ENCODE measurements around the gene GLCE. TPM values are rescaled to one million over a fixed set of nuclear protein-coding genes. Genes with fewer than 3 reads are reported as not detected.

Gene GLCE
- total and polyA plus RNA-seq, 4 donors = 7.0 to 15.0 (median 7.6) TPM

DNA sequence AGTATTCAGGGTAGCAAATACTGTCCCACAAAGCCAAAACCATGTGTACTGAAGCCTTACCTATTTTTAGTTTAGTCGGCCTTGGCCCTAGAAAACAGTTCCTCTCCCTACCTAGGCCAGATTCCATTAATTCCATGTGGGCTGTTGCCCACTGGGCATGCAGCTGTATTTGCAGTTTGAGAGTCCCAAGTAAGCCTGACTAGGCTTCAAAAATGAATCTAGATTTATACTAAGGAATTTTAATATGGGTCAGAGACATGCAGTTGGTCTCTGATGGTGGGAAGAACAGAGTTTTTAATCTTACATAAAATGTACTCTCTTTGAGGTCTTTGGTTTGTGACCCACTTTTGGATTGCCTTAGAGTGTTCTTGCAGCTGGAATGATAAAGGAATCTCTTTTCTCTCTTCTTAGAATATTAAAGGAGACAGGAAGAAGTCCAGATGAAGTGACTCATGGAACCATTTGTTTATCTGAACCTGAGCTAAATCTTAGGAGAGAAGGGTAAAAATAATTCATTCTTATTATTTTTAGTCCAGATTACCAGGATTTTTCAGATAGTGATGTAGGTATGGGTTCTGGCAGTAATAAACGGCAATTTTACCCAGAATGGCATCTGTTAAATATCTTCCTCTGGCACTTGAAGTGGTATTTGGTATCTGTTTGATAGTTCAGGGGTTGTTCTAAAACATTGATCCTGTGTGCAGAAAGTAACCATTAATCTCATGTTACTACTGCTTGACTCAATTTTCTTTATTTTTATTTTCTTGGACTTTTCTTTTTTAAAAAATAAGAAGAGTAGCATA is 33.8 kb downstream of the GLCE start:
- H3K4me1 ChIP-seq (ENCODE audit: control insufficient read depth in 1 of 2, insufficient read depth in 2 of 2, low read length in 2 of 2) = no peaks in the 10 kb centered on the region
- 4 to 5% methylated on average over 2 of the region's 2 CpGs for WGBS, 2 donors
- ATAC-seq (ENCODE audit: low FRiP score) (no peak), DNase-seq (no peak)
- H3K27me3 ChIP-seq (ENCODE audit: control insufficient read depth in 1 of 2, insufficient read depth in 2 of 2, low read length in 1 of 2) = no peaks in the 10 kb centered on the region
- no peaks in the 10 kb centered on the region for H3K9me3 ChIP-seq (ENCODE audit: control insufficient read depth, low read length)
- no peak overlapping the region for H3K4me3 ChIP-seq (ENCODE audit: low read length in 2 of 2)
- H3K27ac ChIP-seq (ENCODE audit: low read depth in 1 of 2, low read length in 2 of 2) = peak overlapping the region; percentile 82 to 89
- intact Hi-C loops (cut with DNase I) = no loop called here
- no peaks in the 10 kb centered on the region for H3K36me3 ChIP-seq (ENCODE audit: control insufficient read depth in 1 of 2, insufficient read depth in 2 of 2, low read length in 1 of 2)

DNA sequence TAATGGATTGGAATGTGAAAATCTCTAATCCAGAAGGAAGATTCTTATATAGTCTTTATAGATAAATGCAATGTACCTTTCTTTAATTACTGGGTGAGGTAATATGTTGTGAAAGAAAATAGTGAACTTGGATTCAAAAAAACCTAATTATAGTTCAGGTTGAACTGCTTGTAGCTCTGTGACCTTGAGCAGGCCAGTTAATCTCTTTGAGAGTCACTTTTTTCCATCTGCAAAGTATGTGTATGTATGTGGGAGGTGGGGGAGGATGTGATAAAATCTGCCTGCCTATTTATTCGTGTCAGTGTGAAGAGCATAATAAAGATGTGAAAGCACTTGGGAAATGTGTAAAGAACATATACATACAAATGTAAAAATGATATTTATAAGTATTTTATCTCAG is 34.4 kb downstream of the GLCE start:
- Histone ChIP-seq H3K9me3 (ENCODE audit: control insufficient read depth, low read length) (no peaks in the 10 kb centered on the region), H3K27me3 (ENCODE audit: control insufficient read depth in 1 of 2, insufficient read depth in 2 of 2, low read length in 1 of 2) (no peaks in the 10 kb centered on the region), H3K4me1 (ENCODE audit: control insufficient read depth in 1 of 2, insufficient read depth in 2 of 2, low read length in 2 of 2) (no peaks in the 10 kb centered on the region), H3K4me3 (ENCODE audit: low read length in 2 of 2) (no peak overlapping the region), H3K36me3 (ENCODE audit: control insufficient read depth in 1 of 2, insufficient read depth in 2 of 2, low read length in 1 of 2) (no peaks in the 10 kb centered on the region), H3K27ac (ENCODE audit: low read depth in 1 of 2, low read length in 2 of 2) (no peak overlapping the region)
- intact Hi-C loops (cut with DNase I) = no loop called here
- no peak for ATAC-seq (ENCODE audit: low FRiP score)
- no peak for DNase-seq
- WGBS, 2 donors = 5 to 6% methylated on average over 1 of the region's 1 CpG

DNA sequence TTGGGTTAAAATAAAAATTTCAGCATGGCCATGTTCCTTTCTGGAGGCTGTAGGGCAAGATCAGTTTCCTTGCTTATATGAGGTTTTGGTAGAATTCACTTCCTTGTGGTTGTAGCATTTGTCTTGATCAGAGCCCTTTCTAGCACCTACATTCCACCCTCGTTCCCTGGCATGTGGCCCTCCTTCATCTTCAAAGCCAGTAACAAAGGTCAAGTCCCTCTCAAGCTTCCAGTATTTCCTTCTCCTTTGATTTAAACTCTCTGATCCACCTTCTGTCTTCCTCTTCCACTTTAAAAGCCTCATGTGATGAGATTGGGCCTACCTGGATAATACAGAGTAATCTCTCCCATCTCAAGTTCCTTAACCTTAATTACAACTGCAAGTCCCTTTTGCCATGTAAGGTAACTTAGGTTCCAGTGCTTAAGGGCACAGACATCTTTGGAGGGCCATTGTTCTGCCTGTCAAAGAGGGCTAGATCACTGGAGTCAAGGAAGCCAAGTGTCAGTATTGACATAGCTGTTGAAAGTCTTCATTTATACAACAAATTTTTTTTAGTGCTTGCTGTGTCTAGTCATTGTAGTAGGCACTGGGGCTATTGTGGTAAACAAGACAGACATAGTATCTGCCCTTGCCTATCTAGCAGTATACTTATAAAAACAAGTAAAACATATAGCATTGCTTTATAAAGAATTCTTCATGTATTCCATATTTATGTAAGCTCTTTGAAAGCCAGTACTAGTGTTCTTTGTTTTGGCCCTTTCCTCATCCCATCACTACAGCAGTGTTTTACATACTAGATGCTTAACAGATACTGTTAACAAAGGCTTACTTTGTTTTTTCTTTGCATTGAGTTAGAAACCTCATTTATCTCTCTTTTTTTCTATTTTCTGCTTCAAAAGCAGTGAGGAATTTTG is 40.7 kb downstream of the GLCE start:
- no peak for ATAC-seq (ENCODE audit: low FRiP score)

DNA sequence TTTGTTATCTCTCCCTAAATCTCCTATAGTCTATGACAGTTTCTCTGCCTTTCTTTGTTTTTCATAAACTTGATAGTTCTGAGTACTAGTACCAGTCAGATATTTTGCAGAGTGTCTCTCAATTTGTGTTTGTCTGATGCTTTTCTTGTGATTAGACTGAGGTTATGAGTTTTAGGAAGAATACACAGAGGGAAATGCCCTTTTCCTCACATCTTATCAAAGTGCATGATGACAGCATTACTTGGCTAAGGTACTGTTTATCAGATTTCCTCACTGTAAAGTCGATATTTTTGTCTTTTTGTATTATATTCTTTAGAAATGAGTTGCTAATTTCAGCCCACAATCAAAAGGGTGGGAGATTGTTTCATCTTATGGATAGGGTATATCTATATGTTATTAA is 45.6 kb downstream of the GLCE start:
- Histone ChIP-seq H3K36me3 (ENCODE audit: control insufficient read depth in 1 of 2, insufficient read depth in 2 of 2, low read length in 1 of 2) (no peaks in the 10 kb centered on the region), H3K27me3 (ENCODE audit: control insufficient read depth in 1 of 2, insufficient read depth in 2 of 2, low read length in 1 of 2) (no peaks in the 10 kb centered on the region), H3K4me3 (ENCODE audit: low read length in 2 of 2) (no peak overlapping the region), H3K27ac (ENCODE audit: low read depth in 1 of 2, low read length in 2 of 2) (no peak overlapping the region), H3K9me3 (ENCODE audit: control insufficient read depth, low read length) (no peaks in the 10 kb centered on the region), H3K4me1 (ENCODE audit: control insufficient read depth in 1 of 2, insufficient read depth in 2 of 2, low read length in 2 of 2) (no peaks in the 10 kb centered on the region)
- WGBS, 2 donors = 27 to 38% methylated on average over 1 of the region's 1 CpG
- intact Hi-C loops (cut with DNase I) = no loop called here
- ATAC-seq (ENCODE audit: low FRiP score) (no peak), DNase-seq (no peak)

More for the DNA sequence above, 40.7 kb downstream of the GLCE start:
- 93 to 95% methylated on average over 1 of the region's 1 CpG for WGBS, 2 donors
- Histone ChIP-seq H3K27ac (ENCODE audit: low read depth in 1 of 2, low read length in 2 of 2) (no peak overlapping the region), H3K4me1 (ENCODE audit: control insufficient read depth in 1 of 2, insufficient read depth in 2 of 2, low read length in 2 of 2) (no peaks in the 10 kb centered on the region), H3K36me3 (ENCODE audit: control insufficient read depth in 1 of 2, insufficient read depth in 2 of 2, low read length in 1 of 2) (no peaks in the 10 kb centered on the region), H3K9me3 (ENCODE audit: control insufficient read depth, low read length) (no peaks in the 10 kb centered on the region), H3K4me3 (ENCODE audit: low read length in 2 of 2) (no peak overlapping the region), H3K27me3 (ENCODE audit: control insufficient read depth in 1 of 2, insufficient read depth in 2 of 2, low read length in 1 of 2) (no peaks in the 10 kb centered on the region)
- intact Hi-C loops (cut with DNase I) = no loop called here
- DNase-seq = no peak

DNA sequence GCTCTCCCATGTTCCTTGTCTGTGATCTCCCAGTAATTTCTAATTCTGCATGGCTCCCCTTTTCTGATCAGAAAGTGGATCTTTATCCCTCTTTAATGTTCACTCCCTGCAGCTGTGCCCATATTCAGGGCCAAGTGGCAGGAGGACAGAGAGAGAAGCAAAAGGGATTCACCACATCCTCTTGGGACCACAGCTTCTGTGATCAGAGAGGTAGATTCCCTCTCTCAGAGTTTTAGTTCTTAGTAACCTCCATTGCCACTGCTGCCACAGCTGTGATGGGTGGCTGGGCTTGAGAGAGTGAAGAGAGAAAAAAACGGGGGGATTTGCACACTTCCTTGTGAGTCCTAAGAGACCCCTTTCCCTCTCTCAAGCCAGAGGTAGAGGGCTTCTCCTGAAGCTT is 49.2 kb downstream of the GLCE start:
- Histone ChIP-seq H3K4me3 (ENCODE audit: low read length in 2 of 2) (no peak overlapping the region), H3K27me3 (ENCODE audit: control insufficient read depth in 1 of 2, insufficient read depth in 2 of 2, low read length in 1 of 2) (no peaks in the 10 kb centered on the region), H3K9me3 (ENCODE audit: control insufficient read depth, low read length) (no peaks in the 10 kb centered on the region), H3K4me1 (ENCODE audit: control insufficient read depth in 1 of 2, insufficient read depth in 2 of 2, low read length in 2 of 2) (no peaks in the 10 kb centered on the region), H3K27ac (ENCODE audit: low read depth in 1 of 2, low read length in 2 of 2) (no peak overlapping the region), H3K36me3 (ENCODE audit: control insufficient read depth in 1 of 2, insufficient read depth in 2 of 2, low read length in 1 of 2) (no peaks in the 10 kb centered on the region)
- intact Hi-C loops (cut with DNase I) = no loop called here
- WGBS, 2 donors = 65 to 69% methylated on average over 1 of the region's 1 CpG
- DNase-seq (no peak), ATAC-seq (ENCODE audit: low FRiP score) (no peak)

DNA sequence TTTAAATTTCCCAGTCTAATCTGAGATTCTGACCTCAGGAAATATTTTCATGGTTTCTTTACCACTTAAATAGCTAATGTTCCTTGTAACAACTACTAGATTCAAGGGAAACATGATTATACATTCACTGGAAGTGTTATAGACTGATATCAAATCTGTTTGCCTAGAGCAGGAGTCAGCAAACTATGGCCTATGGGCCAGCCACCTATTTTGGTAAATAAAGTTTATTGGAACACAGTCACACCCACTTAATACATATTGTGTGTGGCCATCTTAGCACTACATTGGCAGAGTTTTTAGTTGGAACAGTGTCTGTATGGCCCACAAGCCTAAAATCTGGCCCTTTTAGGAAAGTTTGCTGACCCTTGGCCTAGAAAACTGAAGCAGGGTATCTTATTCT is 50.1 kb downstream of the GLCE start:
- ATAC-seq (ENCODE audit: low FRiP score) (no peak), DNase-seq (no peak)
- intact Hi-C loops (cut with DNase I) = no loop called here
- no peaks in the 10 kb centered on the region for H3K27me3 ChIP-seq (ENCODE audit: control insufficient read depth in 1 of 2, insufficient read depth in 2 of 2, low read length in 1 of 2)
- no peak overlapping the region for H3K27ac ChIP-seq (ENCODE audit: low read depth in 1 of 2, low read length in 2 of 2)
- no peaks in the 10 kb centered on the region for H3K36me3 ChIP-seq (ENCODE audit: control insufficient read depth in 1 of 2, insufficient read depth in 2 of 2, low read length in 1 of 2)
- no peak overlapping the region for H3K4me3 ChIP-seq (ENCODE audit: low read length in 2 of 2)
- no peaks in the 10 kb centered on the region for H3K9me3 ChIP-seq (ENCODE audit: control insufficient read depth, low read length)
- no peaks in the 10 kb centered on the region for H3K4me1 ChIP-seq (ENCODE audit: control insufficient read depth in 1 of 2, insufficient read depth in 2 of 2, low read length in 2 of 2)

DNA sequence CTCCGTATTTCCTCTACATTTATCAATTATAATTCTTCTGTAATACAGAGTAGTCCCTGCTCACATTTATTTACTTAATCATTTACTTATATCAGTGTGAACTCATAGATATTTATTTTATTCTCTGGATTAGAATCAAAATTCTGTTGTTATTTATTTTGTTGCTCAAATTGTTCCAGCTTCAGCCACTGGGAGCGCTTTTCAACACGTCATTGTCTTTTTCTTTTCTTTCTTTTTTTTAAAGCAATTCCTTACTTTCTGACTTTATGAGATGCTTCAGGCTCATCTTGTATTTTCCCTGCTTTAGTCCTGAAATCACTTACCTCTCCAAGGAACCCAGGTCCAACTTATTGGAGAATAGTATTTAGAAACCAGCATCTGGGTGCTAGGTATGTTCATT is 53.4 kb downstream of the GLCE start:
- Histone ChIP-seq H3K9me3 (ENCODE audit: control insufficient read depth, low read length) (no peaks in the 10 kb centered on the region), H3K27ac (ENCODE audit: low read depth in 1 of 2, low read length in 2 of 2) (no peak overlapping the region), H3K27me3 (ENCODE audit: control insufficient read depth in 1 of 2, insufficient read depth in 2 of 2, low read length in 1 of 2) (no peaks in the 10 kb centered on the region), H3K36me3 (ENCODE audit: control insufficient read depth in 1 of 2, insufficient read depth in 2 of 2, low read length in 1 of 2) (no peaks in the 10 kb centered on the region), H3K4me1 (ENCODE audit: control insufficient read depth in 1 of 2, insufficient read depth in 2 of 2, low read length in 2 of 2) (no peaks in the 10 kb centered on the region), H3K4me3 (ENCODE audit: low read length in 2 of 2) (no peak overlapping the region)
- 81 to 98% methylated on average over 3 of the region's 3 CpGs for WGBS, 2 donors
- DNase-seq (no peak), ATAC-seq (ENCODE audit: low FRiP score) (no peak)
- intact Hi-C loops (cut with DNase I) = no loop called here

DNA sequence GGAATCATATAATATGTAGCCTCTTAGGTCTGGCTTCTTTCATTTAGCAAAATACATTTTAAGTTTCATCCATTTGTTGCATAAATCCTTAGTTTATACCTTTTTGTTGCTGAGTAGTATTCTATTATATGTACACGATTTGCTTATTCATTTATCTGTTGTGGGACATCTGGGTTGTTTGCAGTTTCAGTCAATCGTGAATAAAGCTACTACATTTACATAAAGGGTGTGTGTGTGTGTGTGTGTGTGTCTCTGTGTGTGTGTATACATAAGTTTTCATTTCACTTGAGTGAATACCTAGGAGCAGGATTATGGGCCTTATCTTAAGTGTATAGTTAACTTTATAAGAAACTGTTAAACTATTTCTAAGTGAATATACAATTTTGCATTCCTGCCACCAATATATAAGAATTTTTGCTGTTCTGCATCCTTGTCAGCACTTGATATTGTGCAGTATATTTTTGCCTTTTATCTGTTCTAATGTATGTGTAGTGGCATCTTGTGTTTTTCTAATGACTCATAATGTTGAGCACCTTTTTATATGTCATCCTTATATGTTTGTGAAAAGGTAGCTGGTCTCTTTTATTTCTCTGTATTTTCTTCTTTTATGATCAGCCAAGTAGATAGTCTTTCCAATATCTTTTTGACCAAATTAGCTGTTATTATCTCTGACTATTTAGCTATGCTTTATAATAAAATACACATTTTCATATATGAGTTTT is 55.0 kb downstream of the GLCE start:
- DNase-seq = no peak
- no peak for ATAC-seq (ENCODE audit: low FRiP score)
- 87 to 94% methylated on average over 2 of the region's 2 CpGs for WGBS, 2 donors

More for the DNA sequence above, 55.0 kb downstream of the GLCE start:
- H3K36me3 ChIP-seq (ENCODE audit: control insufficient read depth in 1 of 2, insufficient read depth in 2 of 2, low read length in 1 of 2) = no peaks in the 10 kb centered on the region
- H3K27me3 ChIP-seq (ENCODE audit: control insufficient read depth in 1 of 2, insufficient read depth in 2 of 2, low read length in 1 of 2) = no peaks in the 10 kb centered on the region
- no peaks in the 10 kb centered on the region for H3K9me3 ChIP-seq (ENCODE audit: control insufficient read depth, low read length)
- intact Hi-C loops (cut with DNase I) = no loop called here
- H3K4me1 ChIP-seq (ENCODE audit: control insufficient read depth in 1 of 2, insufficient read depth in 2 of 2, low read length in 2 of 2) = no peaks in the 10 kb centered on the region
- H3K27ac ChIP-seq (ENCODE audit: low read depth in 1 of 2, low read length in 2 of 2) = no peak overlapping the region
- H3K4me3 ChIP-seq (ENCODE audit: low read length in 2 of 2) = no peak overlapping the region
